Fibroblast of upper back skin (primary cell): ENCODE results near the gene PRKN.
"Not testable (repeated sequence)": the region's sequence is repeated elsewhere in the genome, so short reads cannot be mapped to it uniquely, and the experiment has no call there.

Source experiments
- DNase-seq: peaks from one replicate; pipeline ENCODE4 v3.0.0-alpha.2; 2013

The PRKN gene

GRCh38 chr6:162710419-162710818, 17.1 kb downstream of the PRKN start:
- no peak for DNase-seq

GRCh38 chr6:162709431-162709830, 18.1 kb downstream of the PRKN start:
- no peak for DNase-seq

GRCh38 chr6:162708971-162709370, 18.6 kb downstream of the PRKN start:
- peak; percentile 1 for DNase-seq

GRCh38 chr6:162706232-162706631, 21.3 kb downstream of the PRKN start:
- peak; percentile 3 for DNase-seq

- no peak for DNase-seq
Measured at GRCh38 chr6:162705736-162706135, 21.8 kb downstream of the PRKN start.

GRCh38 chr6:162704001-162704400, 23.6 kb downstream of the PRKN start:
- DNase-seq, result no peak

GRCh38 chr6:162702446-162702845, 25.1 kb downstream of the PRKN start:
- DNase-seq, result no peak

GRCh38 chr6:162701551-162701950, 26.0 kb downstream of the PRKN start:
- no peak for DNase-seq

- no peak for DNase-seq
Measured at GRCh38 chr6:162700966-162701365, 26.6 kb downstream of the PRKN start.

- peak; percentile 1 for DNase-seq
Measured at GRCh38 chr6:162699961-162700360, 27.6 kb downstream of the PRKN start.

- DNase-seq, result no peak
Measured at GRCh38 chr6:162698440-162698839, 29.1 kb downstream of the PRKN start.

GRCh38 chr6:162697872-162698403, 29.6 kb downstream of the PRKN start:
- no peak for DNase-seq

GRCh38 chr6:162690158-162690557, 37.4 kb downstream of the PRKN start:
- no peak for DNase-seq

- no peak for DNase-seq
Measured at GRCh38 chr6:162688751-162689345, 38.7 kb downstream of the PRKN start.

- DNase-seq, result no peak
Measured at GRCh38 chr6:162685586-162685985, 42.0 kb downstream of the PRKN start.

GRCh38 chr6:162684961-162685360, 42.6 kb downstream of the PRKN start:
- DNase-seq, result peak; percentile 4

GRCh38 chr6:162684052-162684451, 43.5 kb downstream of the PRKN start:
- no peak for DNase-seq

- DNase-seq, result no peak
Measured at GRCh38 chr6:162683135-162683534, 44.4 kb downstream of the PRKN start.

- DNase-seq, result no peak
Measured at GRCh38 chr6:162681447-162681846, 46.1 kb downstream of the PRKN start.

- DNase-seq, result no peak
Measured at GRCh38 chr6:162680871-162681270, 46.7 kb downstream of the PRKN start.

- DNase-seq, result no peak
Measured at GRCh38 chr6:162680367-162680766, 47.2 kb downstream of the PRKN start.

GRCh38 chr6:162679681-162680080, 47.9 kb downstream of the PRKN start:
- DNase-seq, result no peak

- DNase-seq, result not testable (repeated sequence)
Measured at GRCh38 chr6:162678896-162679295, 48.7 kb downstream of the PRKN start.

- DNase-seq, result no peak
Measured at GRCh38 chr6:162675503-162675902, 52.1 kb downstream of the PRKN start.

GRCh38 chr6:162674452-162674851, 53.1 kb downstream of the PRKN start:
- DNase-seq, result no peak
